Liver (tissue), 3 donors: ENCODE results near the gene PAX9.

Experiments
- CTCF ChIP-seq: fragments of 150-350 bp; IDR thresholded peaks from 2 replicates; pipeline ENCODE4 v1.5.1; 2017; ENCODE audit warnings: improper control_type of control experiment, low read depth, low read length; ENCODE audit not compliant: missing input control
- RAD21 ChIP-seq, 2 donors: IDR thresholded peaks; 2 replicates each; pipeline ENCODE4 v1.6.1; 2016; ENCODE audit warnings: antibody characterized with exemption in 2 of 2, mild to moderate bottlenecking in 2 of 2
- donor health status: healthy.
- donor health status: healthy.

DNA sequence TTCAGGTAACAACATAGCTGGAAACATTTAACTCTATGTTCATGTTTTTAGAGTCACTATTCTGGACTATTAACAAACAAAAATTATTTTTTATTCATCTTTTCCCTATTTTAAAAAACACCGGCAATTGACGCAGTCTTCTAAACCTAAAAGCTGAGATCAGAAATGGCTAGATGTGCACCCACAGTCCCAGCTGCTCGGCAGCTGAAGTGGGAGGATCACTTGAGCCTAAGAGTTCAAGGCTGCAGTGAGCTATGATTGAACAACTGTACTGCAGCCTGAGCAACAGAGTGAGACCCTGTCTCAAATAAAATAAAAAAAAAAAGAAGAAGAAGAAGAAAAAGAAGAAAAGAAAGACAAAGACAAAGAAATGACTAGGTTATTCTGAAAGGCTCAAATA, 64.5 kb downstream of the PAX9 start:
- TF ChIP-seq CTCF (no peak), RAD21 (IDR thresholded peaks at IDR 0.05) (no peak)
